ENCODE data around the gene PLCL2. TPM values are rescaled to one million over a fixed set of nuclear protein-coding genes. Genes with fewer than 3 reads are reported as not detected.

The PLCL2 gene
- total and polyA plus RNA-seq, 2 donors (not counting 3 experiments of a cell fraction or from before 2014, with no cell fraction given), result 2.3 to 10.7 TPM

DNA sequence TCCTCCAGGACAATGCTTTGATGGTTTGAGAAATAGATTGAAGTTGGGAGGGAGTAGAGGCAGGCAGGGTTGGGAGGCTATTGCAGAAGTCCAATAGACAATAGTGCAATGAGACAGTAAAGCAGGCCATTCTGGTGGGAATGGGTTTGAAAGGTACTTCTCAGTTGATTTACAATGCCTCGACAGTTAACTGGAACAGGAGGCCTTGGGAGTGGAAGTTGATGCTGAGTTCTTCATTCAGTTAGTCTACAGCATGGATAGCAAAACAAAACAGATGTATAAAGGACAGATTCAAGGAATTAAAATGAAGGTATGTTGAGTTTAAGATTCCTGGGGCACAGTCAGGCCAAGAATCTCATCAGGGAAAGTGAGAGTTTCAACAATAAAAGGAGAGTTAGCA lies 6.8 kb upstream of the PLCL2 start:
- H3K4me2 ChIP-seq (ENCODE audit: insufficient read depth, low read length), result no peak overlapping the region
- no peaks in the 10 kb centered on the region for H3K9me3 ChIP-seq (replicated peaks; ENCODE audit: control insufficient read depth, insufficient read depth, low read length)
- no peaks in the 10 kb centered on the region for H3K4me1 ChIP-seq (ENCODE audit: control insufficient read depth, extremely low read depth, insufficient read depth, low read length)
- ChIA-PET POLR2A (no interaction called here), CTCF (no interaction called here)
- H3K9me1 ChIP-seq (replicated peaks; ENCODE audit: control insufficient read depth, extremely low read depth, insufficient read depth, low read length), result no peaks in the 10 kb centered on the region
- no peaks in the 10 kb centered on the region for H3K79me2 ChIP-seq (ENCODE audit: control insufficient read depth, insufficient read depth, low read length)
- TF ChIP-seq EZH2 (IDR thresholded peaks at IDR 0.05; ENCODE audit: borderline replicate concordance, low read depth, low read length, severe bottlenecking) (no peak), POLR2A (IDR thresholded peaks at IDR 0.05; ENCODE audit: low read depth, low read length) (no peak), JUN (IDR thresholded peaks at IDR 0.05; ENCODE audit: borderline replicate concordance, insufficient read depth, insufficient read length, low read depth) (no peak), MYC (IDR thresholded peaks at IDR 0.05; ENCODE audit: low read depth, low read length) (no peak), MAX (IDR thresholded peaks at IDR 0.05; ENCODE audit: insufficient read depth, insufficient read length) (no peak), POLR2AphosphoS5 (IDR thresholded peaks at IDR 0.05; ENCODE audit: insufficient read depth, low read depth, low read length) (no peak), FOS (IDR thresholded peaks at IDR 0.05; ENCODE audit: borderline replicate concordance, insufficient read depth, low read length) (no peak), CTCF (IDR thresholded peaks at IDR 0.05; ENCODE audit: extremely low read depth in 1 of 2, insufficient read depth in 1 of 2, low read depth in 1 of 2, low read length in 2 of 2) (no peak), GATA2 (IDR thresholded peaks at IDR 0.05; ENCODE audit: insufficient read depth, insufficient read length, low read depth, low read length) (no peak)
- no peak for FAIRE-seq
- dilution Hi-C loops (cut with MboI; ENCODE audit: extremely low pct_ligation_motif_present, low sequenced_read_pairs) (no loop called here), intact Hi-C loops (cut with micrococcal nuclease) (no loop called here)
- no peak overlapping the region for H2AFZ ChIP-seq (ENCODE audit: low read depth, low read length)
- DNase-seq (ENCODE audit: low read depth, low spot score), result no peak
- H3K36me3 ChIP-seq (ENCODE audit: control insufficient read depth in 2 of 2, extremely low read depth in 1 of 2, insufficient read depth in 2 of 2, low read length in 2 of 2), result no peaks in the 10 kb centered on the region
- no peak overlapping the region for H3K9ac ChIP-seq (replicated peaks; ENCODE audit: extremely low read depth, insufficient read depth, low read length)
- no peak overlapping the region for H3K4me3 ChIP-seq (replicated peaks in 1 of 3; ENCODE audit: insufficient read depth in 1 of 3, low read depth in 1 of 3, low read length in 3 of 3)
- BruUV-seq (replicated peaks), result no TSS peak
- no peaks in the 10 kb centered on the region for H3K27me3 ChIP-seq (ENCODE audit: control insufficient read depth in 2 of 2, insufficient read depth in 2 of 2, low read length in 2 of 2)
- H4K20me1 ChIP-seq (replicated peaks; ENCODE audit: control insufficient read depth, extremely low read depth, insufficient read depth, low read length), result no peaks in the 10 kb centered on the region
- H3K27ac ChIP-seq (ENCODE audit: insufficient read depth, low read depth, low read length), result no peak overlapping the region
